Astrocyte (in vitro differentiated cells and primary cell): ENCODE measurements around the gene RHOJ. TPM values are rescaled to one million over a fixed set of nuclear protein-coding genes. Genes with fewer than 3 reads are reported as not detected.

ENCODE experiments used
- DNase-seq: peaks from one replicate; pipeline ENCODE4 v3.0.0-alpha.2; 2010; ENCODE audit warnings: low read depth
- FAIRE-seq: peaks from 2 replicates; lab custom pipeline; 2011; peaks lifted over from hg19 to GRCh38; lab: Jason Lieb, UNC
- H2AFZ ChIP-seq: 2 replicates; pipeline ENCODE4 v1.6.0; 2012; ENCODE audit warnings: low read depth, low read length, inconsistent platforms
- H3K27ac ChIP-seq: 2 replicates; pipeline ENCODE4 v1.5.1; 2011; ENCODE audit warnings: low read depth, low read length, inconsistent platforms
- H3K27me3 ChIP-seq: 2 replicates; pipeline ENCODE4 v1.6.0; 2011; ENCODE audit warnings: low read length, inconsistent platforms; ENCODE audit not compliant: insufficient read depth
- H3K36me3 ChIP-seq: 2 replicates; pipeline ENCODE4 v1.5.1; 2011; ENCODE audit warnings: low read length, inconsistent platforms; ENCODE audit not compliant: insufficient read depth
- H3K4me1 ChIP-seq: 2 replicates; pipeline ENCODE4 v1.5.1; 2011; ENCODE audit warnings: low read length, inconsistent platforms; ENCODE audit not compliant: insufficient read depth
- H3K4me2 ChIP-seq: 2 replicates; pipeline ENCODE4 v1.6.0; 2012; ENCODE audit warnings: low read length, inconsistent platforms
- H3K4me3 ChIP-seq: 2 replicates; pipeline ENCODE4 v1.5.1; 2011; ENCODE audit warnings: low read depth, mild to moderate bottlenecking, low read length, inconsistent platforms; ENCODE audit not compliant: insufficient read depth
- H3K79me2 ChIP-seq: 2 replicates; pipeline ENCODE4 v1.6.0; 2012; ENCODE audit warnings: mild to moderate bottlenecking, low read length, inconsistent platforms; ENCODE audit not compliant: insufficient read depth
- H3K9ac ChIP-seq: 2 replicates; pipeline ENCODE4 v1.6.0; 2012; ENCODE audit warnings: mild to moderate bottlenecking, low read length, inconsistent platforms
- H3K9me3 ChIP-seq: 2 replicates; pipeline ENCODE4 v1.5.1; 2012; ENCODE audit warnings: low read depth, mild to moderate bottlenecking, low read length, inconsistent platforms; ENCODE audit not compliant: insufficient read depth
- H4K20me1 ChIP-seq: 2 replicates; pipeline ENCODE4 v1.6.0; 2012; ENCODE audit warnings: low read length, inconsistent platforms; ENCODE audit not compliant: insufficient read depth
- H3K27ac Mint-ChIP-seq: one replicate; pipeline ENCODE4 v1.8.0; 2021; ENCODE audit warnings: mild to moderate bottlenecking, mixed read lengths; ENCODE audit not compliant: unreplicated experiment
- H3K27me3 Mint-ChIP-seq: one replicate; pipeline ENCODE4 v1.8.0; 2021; ENCODE audit warnings: low read depth, mixed read lengths; ENCODE audit not compliant: unreplicated experiment
- H3K36me3 Mint-ChIP-seq: one replicate; pipeline ENCODE4 v1.8.0; 2021; ENCODE audit warnings: low read depth, mixed read lengths; ENCODE audit not compliant: unreplicated experiment
- H3K4me1 Mint-ChIP-seq: one replicate; pipeline ENCODE4 v1.8.0; 2021; ENCODE audit warnings: low read depth, mixed read lengths; ENCODE audit not compliant: unreplicated experiment
- H3K4me3 Mint-ChIP-seq: one replicate; pipeline ENCODE4 v1.8.0; 2021; ENCODE audit warnings: mild to moderate bottlenecking, moderate library complexity, mixed read lengths; ENCODE audit not compliant: unreplicated experiment
- H3K9me3 Mint-ChIP-seq: one replicate; pipeline ENCODE4 v1.8.0; 2021; ENCODE audit warnings: mild to moderate bottlenecking, mixed read lengths; ENCODE audit not compliant: unreplicated experiment
- CTCF ChIP-seq: IDR thresholded peaks from 2 replicates; pipeline ENCODE4 v1.5.1; 2011; ENCODE audit warnings: low read depth, mild to moderate bottlenecking, inconsistent platforms, low read length, moderate library complexity; ENCODE audit not compliant: insufficient read depth
- EZH2 ChIP-seq: IDR thresholded peaks from 2 replicates; pipeline ENCODE4 v1.6.1; 2012; ENCODE audit warnings: mild to moderate bottlenecking, low read length, inconsistent platforms; ENCODE audit not compliant: insufficient read depth
- total RNA-seq: library from RNA; stranded (reverse); gene quantifications from 2 replicates; pipeline ENCODE4 v1.2.1, GENCODE V29; 2021

The RHOJ gene
- total RNA-seq, 1 donor from 2014 or later: 29.6 TPM

- H3K27ac Mint-ChIP-seq: no peak overlapping the region
- no peak for TF ChIP-seq EZH2
- TF ChIP-seq CTCF: no peak
- H3K9me3 ChIP-seq: no peaks in the 10 kb centered on the region
- H4K20me1 ChIP-seq: peaks cover 29% of the 10 kb centered on the region
- H3K4me3 Mint-ChIP-seq: no peak overlapping the region
- peaks cover 3% of the 10 kb centered on the region for H3K9me3 Mint-ChIP-seq
- peaks cover 19% of the 10 kb centered on the region for H3K4me1 ChIP-seq
- H3K79me2 ChIP-seq: peaks cover 78% of the 10 kb centered on the region
- FAIRE-seq (no peak), DNase-seq (peak; percentile 80)
- H3K4me1 Mint-ChIP-seq: peaks cover 6% of the 10 kb centered on the region
- no peak overlapping the region for H2AFZ ChIP-seq
- H3K4me3 ChIP-seq: no peak overlapping the region
- H3K36me3 ChIP-seq: no peaks in the 10 kb centered on the region
- no peak overlapping the region for H3K9ac ChIP-seq
- H3K36me3 Mint-ChIP-seq: peaks cover 6% of the 10 kb centered on the region
- no peaks in the 10 kb centered on the region for H3K27me3 ChIP-seq
- no peaks in the 10 kb centered on the region for H3K27me3 Mint-ChIP-seq
- peak overlapping the region; percentile 58 for H3K4me2 ChIP-seq
- H3K27ac ChIP-seq: no peak overlapping the region
These were observed 20.0 kb downstream of the RHOJ start for GRCh38 chr14:63224196-63224595.

GRCh38 chr14:63228217-63228616 lies 24.0 kb downstream of the RHOJ start:
- no peak overlapping the region for H3K27ac Mint-ChIP-seq
- Histone ChIP-seq H3K4me1 (peaks cover 14% of the 10 kb centered on the region), H3K4me2 (no peak overlapping the region), H3K4me3 (no peak overlapping the region), H3K36me3 (peaks cover 2% of the 10 kb centered on the region), H4K20me1 (peaks cover 43% of the 10 kb centered on the region), H3K9me3 (no peaks in the 10 kb centered on the region), H3K79me2 (peaks cover 79% of the 10 kb centered on the region), H3K27me3 (no peaks in the 10 kb centered on the region), H3K9ac (no peak overlapping the region), H3K27ac (no peak overlapping the region), H2AFZ (no peak overlapping the region)
- H3K4me1 Mint-ChIP-seq: peaks cover 6% of the 10 kb centered on the region
- no peak for TF ChIP-seq EZH2
- no peak for TF ChIP-seq CTCF
- H3K27me3 Mint-ChIP-seq: no peaks in the 10 kb centered on the region
- H3K36me3 Mint-ChIP-seq: peaks cover 12% of the 10 kb centered on the region
- peaks cover 1% of the 10 kb centered on the region for H3K9me3 Mint-ChIP-seq
- FAIRE-seq (no peak), DNase-seq (no peak)
- H3K4me3 Mint-ChIP-seq: no peak overlapping the region

GRCh38 chr14:63229330-63230059 lies 25.3 kb downstream of the RHOJ start:
- Histone ChIP-seq H3K4me1 (peaks cover 5% of the 10 kb centered on the region), H2AFZ (no peak overlapping the region), H3K4me3 (no peak overlapping the region), H3K36me3 (peaks cover 2% of the 10 kb centered on the region), H3K27me3 (no peaks in the 10 kb centered on the region), H3K27ac (no peak overlapping the region), H3K4me2 (no peak overlapping the region), H4K20me1 (peaks cover 49% of the 10 kb centered on the region), H3K9me3 (no peaks in the 10 kb centered on the region), H3K9ac (no peak overlapping the region), H3K79me2 (peaks cover 79% of the 10 kb centered on the region)
- FAIRE-seq (no peak), DNase-seq (no peak)
- peaks cover 14% of the 10 kb centered on the region for H3K36me3 Mint-ChIP-seq
- H3K27ac Mint-ChIP-seq: no peak overlapping the region
- no peaks in the 10 kb centered on the region for H3K27me3 Mint-ChIP-seq
- H3K9me3 Mint-ChIP-seq: peaks cover 1% of the 10 kb centered on the region
- no peak for TF ChIP-seq CTCF
- TF ChIP-seq EZH2: no peak
- peaks cover 2% of the 10 kb centered on the region for H3K4me1 Mint-ChIP-seq
- no peak overlapping the region for H3K4me3 Mint-ChIP-seq
